ENCODE measurements around the gene ZNF358.

ZNF358 gene

GRCh38 chr19:7502552-7502951 lies 13.4 kb upstream of the ZNF358 start:
- TF ChIP-seq CTCF (conservative IDR thresholded peaks at IDR 0.05; ENCODE audit: low read depth, low read length): no peak
- H3K36me3 ChIP-seq (ENCODE audit: insufficient read depth): no peaks in the 10 kb centered on the region
- H3K79me2 ChIP-seq (ENCODE audit: insufficient read depth, low read depth): no peaks in the 10 kb centered on the region
- H3K4me2 ChIP-seq: no peak overlapping the region
- H3K4me3 ChIP-seq (IDR thresholded peaks at IDR 0.05; ENCODE audit: insufficient read depth, low read depth, low read length): no peak overlapping the region
- no peak overlapping the region for H3K27ac ChIP-seq
- no peak overlapping the region for H2AFZ ChIP-seq (ENCODE audit: low read depth)
- H3K4me1 ChIP-seq (ENCODE audit: low read depth, poor library complexity, severe bottlenecking): peaks cover 18% of the 10 kb centered on the region
- no peaks in the 10 kb centered on the region for H4K20me1 ChIP-seq (ENCODE audit: insufficient read depth)
- peaks cover 7% of the 10 kb centered on the region for H3K27me3 ChIP-seq (ENCODE audit: insufficient read depth, low read depth)
- no peak overlapping the region for H3K9ac ChIP-seq

- peaks cover 24% of the 10 kb centered on the region for H3K4me1 ChIP-seq (ENCODE audit: low read depth, poor library complexity, severe bottlenecking)
- no peak overlapping the region; the same call in 1 of the 2 replicates for H2AFZ ChIP-seq (ENCODE audit: low read depth)
- no peaks in the 10 kb centered on the region for H3K79me2 ChIP-seq (ENCODE audit: insufficient read depth, low read depth)
- H3K4me3 ChIP-seq (IDR thresholded peaks at IDR 0.05; ENCODE audit: insufficient read depth, low read depth, low read length): no peak overlapping the region
- H3K36me3 ChIP-seq (ENCODE audit: insufficient read depth): no peaks in the 10 kb centered on the region
- TF ChIP-seq CTCF (conservative IDR thresholded peaks at IDR 0.05; ENCODE audit: low read depth, low read length): no peak
- H3K9ac ChIP-seq: no peak overlapping the region
- no peak overlapping the region for H3K4me2 ChIP-seq
- H3K27me3 ChIP-seq (ENCODE audit: insufficient read depth, low read depth): peaks cover 7% of the 10 kb centered on the region; the same call in 1 of the 2 replicates
- H4K20me1 ChIP-seq (ENCODE audit: insufficient read depth): no peaks in the 10 kb centered on the region
- H3K27ac ChIP-seq: no peak overlapping the region
These were observed 11.2 kb upstream of the ZNF358 start for GRCh38 chr19:7504684-7505083.

- peak overlapping the region; percentile 90 for H2AFZ ChIP-seq (ENCODE audit: low read depth)
- no peak overlapping the region for H3K27ac ChIP-seq
- no peak for TF ChIP-seq CTCF (conservative IDR thresholded peaks at IDR 0.05; ENCODE audit: low read depth, low read length)
- peaks cover 24% of the 10 kb centered on the region for H3K4me1 ChIP-seq (ENCODE audit: low read depth, poor library complexity, severe bottlenecking)
- peaks cover 13% of the 10 kb centered on the region; the same call in 1 of the 2 replicates for H3K27me3 ChIP-seq (ENCODE audit: insufficient read depth, low read depth)
- H4K20me1 ChIP-seq (ENCODE audit: insufficient read depth): no peaks in the 10 kb centered on the region
- peak overlapping the region; percentile 51 for H3K4me2 ChIP-seq
- H3K36me3 ChIP-seq (ENCODE audit: insufficient read depth): no peaks in the 10 kb centered on the region
- H3K4me3 ChIP-seq (IDR thresholded peaks at IDR 0.05; ENCODE audit: insufficient read depth, low read depth, low read length): no peak overlapping the region
- H3K79me2 ChIP-seq (ENCODE audit: insufficient read depth, low read depth): no peaks in the 10 kb centered on the region
- H3K9ac ChIP-seq: peak overlapping the region; percentile 2; the same call in 1 of the 2 replicates
These were observed 10.6 kb upstream of the ZNF358 start for GRCh38 chr19:7505288-7505681.

- Histone ChIP-seq H3K4me1 (ENCODE audit: low read depth, poor library complexity, severe bottlenecking) (peaks cover 24% of the 10 kb centered on the region), H3K79me2 (ENCODE audit: insufficient read depth, low read depth) (no peaks in the 10 kb centered on the region), H2AFZ (ENCODE audit: low read depth) (peak overlapping the region; percentile 90), H4K20me1 (ENCODE audit: insufficient read depth) (no peaks in the 10 kb centered on the region), H3K4me3 (IDR thresholded peaks at IDR 0.05; ENCODE audit: insufficient read depth, low read depth, low read length) (no peak overlapping the region), H3K9ac (peak overlapping the region; percentile 2; the same call in 1 of the 2 replicates), H3K4me2 (peak overlapping the region; percentile 51), H3K27ac (no peak overlapping the region), H3K27me3 (ENCODE audit: insufficient read depth, low read depth) (peaks cover 18% of the 10 kb centered on the region; the same call in 1 of the 2 replicates), H3K36me3 (ENCODE audit: insufficient read depth) (no peaks in the 10 kb centered on the region)
- TF ChIP-seq CTCF (conservative IDR thresholded peaks at IDR 0.05; ENCODE audit: low read depth, low read length): no peak
These were observed 10.1 kb upstream of the ZNF358 start for GRCh38 chr19:7505682-7506384.

All from KMS-11 (cell line).